Activated CD4-positive, alpha-beta T cell treated with anti-CD3 and anti-CD28 coated beads, Interleukin-2, Interleukin-4, amounts not matched to agents 100 ng/mL and 50 ng/mL, durations not matched to agents 16 hours and 8 hours (primary cell): ENCODE results near the gene BCL2.
"Not testable (repeated sequence)": the region's sequence is repeated elsewhere in the genome, so short reads cannot be mapped to it uniquely, and the experiment has no call there.

ENCODE experiments used
- DNase-seq: peaks from one replicate; pipeline ENCODE4 v3.0.0-alpha.2; 2020; ENCODE audit warnings: low spot score

Gene BCL2

GRCh38 chr18:63198868-63199742 lies 120.5 kb downstream of the BCL2 start:
- DNase-seq = no peak

GRCh38 chr18:63198098-63198760 lies 121.3 kb downstream of the BCL2 start:
- no peak for DNase-seq

- DNase-seq = no peak
Measured at GRCh38 chr18:63197246-63197869, 122.2 kb downstream of the BCL2 start.

- DNase-seq = no peak
Measured at GRCh38 chr18:63195326-63196159, 124.0 kb downstream of the BCL2 start.

GRCh38 chr18:63192885-63193349 lies 126.7 kb downstream of the BCL2 start:
- DNase-seq = no peak

- DNase-seq = no peak
Measured at GRCh38 chr18:63192126-63192884, 127.3 kb downstream of the BCL2 start.

GRCh38 chr18:63191413-63191812 lies 128.2 kb downstream of the BCL2 start:
- no peak for DNase-seq

- DNase-seq = not testable (repeated sequence)
Measured at GRCh38 chr18:63190838-63191237, 128.7 kb downstream of the BCL2 start.

GRCh38 chr18:63189817-63190216 lies 129.8 kb downstream of the BCL2 start:
- no peak for DNase-seq

GRCh38 chr18:63189041-63189440 lies 130.5 kb downstream of the BCL2 start:
- no peak for DNase-seq

GRCh38 chr18:63187791-63188460 lies 131.6 kb downstream of the BCL2 start:
- no peak for DNase-seq

- no peak for DNase-seq
Measured at GRCh38 chr18:63187223-63187574, 132.4 kb downstream of the BCL2 start.

- DNase-seq = no peak
Measured at GRCh38 chr18:63186520-63187222, 132.9 kb downstream of the BCL2 start.

- no peak for DNase-seq
Measured at GRCh38 chr18:63185984-63186383, 133.6 kb downstream of the BCL2 start.

GRCh38 chr18:63183952-63184770 lies 135.4 kb downstream of the BCL2 start:
- no peak for DNase-seq

- DNase-seq = no peak
Measured at GRCh38 chr18:63183378-63183777, 136.2 kb downstream of the BCL2 start.

- DNase-seq = no peak
Measured at GRCh38 chr18:63182861-63183260, 136.7 kb downstream of the BCL2 start.

GRCh38 chr18:63182310-63182772 lies 137.2 kb downstream of the BCL2 start:
- no peak for DNase-seq

- no peak for DNase-seq
Measured at GRCh38 chr18:63181706-63182309, 137.8 kb downstream of the BCL2 start.
